IPS DF 4.7 (cell line): ENCODE results near the gene HEXIM1.

Experiments
- DNase-seq: peaks from one replicate; pipeline ENCODE4 v3.0.0-alpha.2; 2013; ENCODE audit warnings: low spot score; ENCODE audit errors: extremely low read depth

HEXIM1 gene

GRCh38 chr17:45129940-45130680 lies 18.2 kb upstream of the HEXIM1 start:
- no peak for DNase-seq

GRCh38 chr17:45130681-45131615 lies 17.3 kb upstream of the HEXIM1 start:
- no peak for DNase-seq

GRCh38 chr17:45131616-45132319 lies 16.5 kb upstream of the HEXIM1 start:
- DNase-seq, result no peak

- no peak for DNase-seq
Measured at GRCh38 chr17:45132320-45132571, 16.0 kb upstream of the HEXIM1 start, which contains the start of gene PLCD3. TSS of gene PLCD3 (minus strand) at chr17:45132515. CDS start at chr17:45132410, 105 bp downstream.

- no peak for DNase-seq
Measured at GRCh38 chr17:45132572-45133463, 15.5 kb upstream of the HEXIM1 start.

- DNase-seq, result peak; percentile 94
Measured at GRCh38 chr17:45135192-45135977, 12.9 kb upstream of the HEXIM1 start, which contains the start of gene ACBD4. TSS of gene ACBD4 (plus strand) at chr17:45135687. CDS start at chr17:45136145, 458 bp downstream.

GRCh38 chr17:45135978-45136791 lies 12.1 kb upstream of the HEXIM1 start:
- no peak for DNase-seq

- no peak for DNase-seq
Measured at GRCh38 chr17:45136846-45137560, 11.3 kb upstream of the HEXIM1 start.

- DNase-seq, result no peak
Measured at GRCh38 chr17:45137561-45138305, 10.5 kb upstream of the HEXIM1 start.

GRCh38 chr17:45138911-45139532 lies 9.3 kb upstream of the HEXIM1 start:
- DNase-seq, result no peak

- no peak for DNase-seq
Measured at GRCh38 chr17:45139533-45139920, 8.7 kb upstream of the HEXIM1 start.

- DNase-seq, result no peak
Measured at GRCh38 chr17:45143094-45143670, 5.1 kb upstream of the HEXIM1 start.

GRCh38 chr17:45143767-45144198 lies 4.5 kb upstream of the HEXIM1 start:
- DNase-seq, result no peak

GRCh38 chr17:45144199-45145034 lies 3.9 kb upstream of the HEXIM1 start:
- DNase-seq, result no peak

- DNase-seq, result no peak
Measured at GRCh38 chr17:45145035-45145389, 3.3 kb upstream of the HEXIM1 start.

GRCh38 chr17:45146166-45146565 lies 2.1 kb upstream of the HEXIM1 start:
- DNase-seq, result no peak
